DMS53 (cell line): ENCODE measurements around the gene KCNQ5.

Experiments
- DNase-seq: peaks from one replicate; lab custom pipeline; 2025; lab: John Stamatoyannopoulos, UW

The KCNQ5 gene

GRCh38 chr6:73002588-73002987, 380.7 kb downstream of the KCNQ5 start:
- no peak for DNase-seq

- DNase-seq = no peak
These were observed 381.4 kb downstream of the KCNQ5 start for GRCh38 chr6:73003302-73003701.

GRCh38 chr6:73004231-73004630, 382.4 kb downstream of the KCNQ5 start:
- no peak for DNase-seq

GRCh38 chr6:73004861-73005260, 383.0 kb downstream of the KCNQ5 start:
- DNase-seq = no peak

GRCh38 chr6:73006146-73006545, 384.3 kb downstream of the KCNQ5 start:
- no peak for DNase-seq

- no peak for DNase-seq
These were observed 390.1 kb downstream of the KCNQ5 start for GRCh38 chr6:73011945-73012344.

GRCh38 chr6:73017476-73017875, 395.6 kb downstream of the KCNQ5 start:
- DNase-seq = no peak

- no peak for DNase-seq
These were observed 402.7 kb downstream of the KCNQ5 start for GRCh38 chr6:73024598-73024997.

GRCh38 chr6:73027691-73028090, 405.8 kb downstream of the KCNQ5 start:
- DNase-seq = no peak

- DNase-seq = no peak
These were observed 406.4 kb downstream of the KCNQ5 start for GRCh38 chr6:73028124-73028766.

GRCh38 chr6:73028893-73029450, 407.1 kb downstream of the KCNQ5 start:
- DNase-seq = no peak

- no peak for DNase-seq
These were observed 408.4 kb downstream of the KCNQ5 start for GRCh38 chr6:73030257-73030656.

GRCh38 chr6:73030791-73031782, 409.2 kb downstream of the KCNQ5 start:
- no peak for DNase-seq

GRCh38 chr6:73032586-73032985, 410.7 kb downstream of the KCNQ5 start:
- peak; percentile 12 for DNase-seq

GRCh38 chr6:73036689-73037088, 414.8 kb downstream of the KCNQ5 start:
- DNase-seq = no peak

GRCh38 chr6:73041051-73041450, 419.2 kb downstream of the KCNQ5 start:
- DNase-seq = no peak

GRCh38 chr6:73042892-73043291, 421.0 kb downstream of the KCNQ5 start:
- no peak for DNase-seq

- DNase-seq = no peak
These were observed 421.6 kb downstream of the KCNQ5 start for GRCh38 chr6:73043446-73043845.

GRCh38 chr6:73045609-73046008, 423.7 kb downstream of the KCNQ5 start:
- DNase-seq = no peak

GRCh38 chr6:73047801-73048200, 425.9 kb downstream of the KCNQ5 start:
- no peak for DNase-seq

GRCh38 chr6:73049971-73050594, 428.2 kb downstream of the KCNQ5 start:
- DNase-seq = no peak

GRCh38 chr6:73050706-73051105, 428.8 kb downstream of the KCNQ5 start:
- DNase-seq = no peak
